Ovary (tissue), 1 donor: Measurements from ENCODE around the gene TMCO4.

Experiments used
- EP300 ChIP-seq: sonication (generic); formaldehyde crosslinking; IDR thresholded peaks from one replicate; pipeline ENCODE4 v1.6.1; 2017; ENCODE audit warnings: antibody characterized with exemption
- POLR2A ChIP-seq: fragments of 450-650 bp; IDR thresholded peaks from one replicate; pipeline ENCODE4 v1.6.1; 2017; ENCODE audit warnings: antibody characterized with exemption, mild to moderate bottlenecking, moderate library complexity

GRCh38 chr1:19815801-19816736, 16.4 kb upstream of the TMCO4 start:
- TF ChIP-seq EP300 (no peak), POLR2A (no peak)
